Lower leg skin (tissue), 4 donors: Measurements from ENCODE around the gene CCDC177. TPM values are rescaled to one million over a fixed set of nuclear protein-coding genes. Genes with fewer than 3 reads are reported as not detected.

Source experiments
- DNase-seq, 2 donors: peaks; one replicate each; pipeline ENCODE4 v3.0.0-alpha.2; 2019; ENCODE audit warnings: low spot score in 2 of 2
- H3K4me3 ChIP-seq: fragments of 200-600 bp; sonication (generic); 2 replicates; pipeline ENCODE4 v1.5.1; 2017; ENCODE audit warnings: mild to moderate bottlenecking, low read depth; ENCODE audit not compliant: poor library complexity, severe bottlenecking
- CTCF ChIP-seq, 3 donors: fragments of 450-650 bp; IDR thresholded peaks; one replicate each; pipeline ENCODE4 v1.5.1; 2016; ENCODE audit warnings: antibody characterized with exemption in 3 of 3, mild to moderate bottlenecking in 3 of 3, moderate library complexity in 2 of 3
- POLR2A ChIP-seq, 2 donors: fragments of 450-650 bp; IDR thresholded peaks; one replicate each; pipeline ENCODE4 v1.6.1; 2016 to 2017; ENCODE audit warnings: antibody characterized with exemption in 2 of 2, mild to moderate bottlenecking in 1 of 2, moderate library complexity in 1 of 2
- WGBS, 2 donors: methylation state at CpG; one replicate each; pipeline ENCODE4 v1.1.5; 2018; 5-methylcytosine and 5-hydroxymethylcytosine counted together
- intact Hi-C: fragments of 100-400 bp; cut with DNase I; formaldehyde crosslinking; loops from one replicate; pipeline ENCODE4 v1.15.0; 2023; ENCODE audit warnings: low total_unique reads
- total RNA-seq, 4 donors: library from RNA; depleted of rRNA; stranded (reverse); fragments of >200 nt; gene quantifications; one replicate each; pipeline ENCODE4 v1.1.0, GENCODE V29; 2016

Gene CCDC177
- total RNA-seq, 4 donors from 2014 or later = 0.12 to 0.19 TPM; not detected in 2

- no peak overlapping the region for H3K4me3 ChIP-seq
- TF ChIP-seq CTCF (IDR thresholded peaks at IDR 0.05) (no peak), POLR2A (IDR thresholded peaks at IDR 0.05) (no peak)
- 56 to 57% methylated on average over 2 of the region's 2 CpGs for WGBS, 2 donors
- intact Hi-C loops = no loop called here
- no peak for DNase-seq
Measured at GRCh38 chr14:69569859-69570258, 4.8 kb downstream of the CCDC177 start.

- no peak for DNase-seq
- intact Hi-C loops = no loop called here
- no peak for TF ChIP-seq POLR2A (IDR thresholded peaks at IDR 0.05)
- TF ChIP-seq CTCF (IDR thresholded peaks at IDR 0.05) = no peak
- WGBS, 2 donors = 81 to 83% methylated on average over 5 of the region's 5 CpGs
- H3K4me3 ChIP-seq = no peak overlapping the region
Measured at GRCh38 chr14:69567563-69567962, 7.1 kb downstream of the CCDC177 start.

- no peak for DNase-seq
- TF ChIP-seq POLR2A (IDR thresholded peaks at IDR 0.05) (no peak), CTCF (IDR thresholded peaks at IDR 0.05) (no peak)
- H3K4me3 ChIP-seq = no peak overlapping the region
- intact Hi-C loops = no loop called here
Measured at GRCh38 chr14:69561893-69562292, 12.8 kb downstream of the CCDC177 start.

GRCh38 chr14:69560826-69561225 lies 13.8 kb downstream of the CCDC177 start:
- no peak for TF ChIP-seq CTCF (IDR thresholded peaks at IDR 0.05)
- no peak overlapping the region for H3K4me3 ChIP-seq
- intact Hi-C loops = no loop called here
- WGBS, 2 donors = 92 to 93% methylated on average over 7 of the region's 7 CpGs
- DNase-seq = no peak

- no peak for TF ChIP-seq CTCF (IDR thresholded peaks at IDR 0.05)
- no peak for TF ChIP-seq POLR2A (IDR thresholded peaks at IDR 0.05)
- WGBS, 2 donors = 9 to 15% methylated on average over 5 to 6 of the region's 6 CpGs
- no peak overlapping the region for H3K4me3 ChIP-seq
Measured at GRCh38 chr14:69559581-69560011, 15.1 kb downstream of the CCDC177 start.

GRCh38 chr14:69558774-69559173 lies 15.9 kb downstream of the CCDC177 start:
- TF ChIP-seq CTCF (IDR thresholded peaks at IDR 0.05) = no peak
- TF ChIP-seq POLR2A (IDR thresholded peaks at IDR 0.05) = no peak
- H3K4me3 ChIP-seq = no peak overlapping the region
- intact Hi-C loops = no loop called here
- 88 to 91% methylated on average over 4 of the region's 4 CpGs for WGBS, 2 donors
- DNase-seq = no peak

More at GRCh38 chr14:69559581-69560011, 15.1 kb downstream of the CCDC177 start:
- no peak for DNase-seq
- intact Hi-C loops = no loop called here
